ENCODE data around the gene B3GNT8.
"Not testable (repeated sequence)": the region's sequence is repeated elsewhere in the genome, so short reads cannot be mapped to it uniquely, and the experiment has no call there.

The B3GNT8 gene

DNA sequence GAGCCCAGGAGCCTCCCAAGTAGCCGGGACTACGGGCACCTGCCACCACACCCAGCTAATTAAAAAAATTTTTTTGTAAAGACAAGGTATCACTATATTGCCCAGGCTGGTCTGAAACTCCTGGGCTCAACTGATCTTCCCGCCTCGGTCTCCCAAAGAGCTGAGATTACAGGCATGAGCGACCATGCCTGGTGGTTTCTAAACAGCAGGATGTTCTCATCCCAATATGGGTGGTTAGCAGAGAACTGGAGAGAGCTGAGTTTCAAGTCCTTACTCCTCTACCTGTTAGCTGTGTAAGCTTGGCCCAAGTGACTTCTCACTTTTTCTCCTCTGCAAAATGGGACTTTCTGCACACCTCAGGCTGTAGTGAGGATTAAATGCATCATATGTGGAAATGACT, 42.8 kb downstream of the B3GNT8 start:
- no peak for DNase-seq

DNA sequence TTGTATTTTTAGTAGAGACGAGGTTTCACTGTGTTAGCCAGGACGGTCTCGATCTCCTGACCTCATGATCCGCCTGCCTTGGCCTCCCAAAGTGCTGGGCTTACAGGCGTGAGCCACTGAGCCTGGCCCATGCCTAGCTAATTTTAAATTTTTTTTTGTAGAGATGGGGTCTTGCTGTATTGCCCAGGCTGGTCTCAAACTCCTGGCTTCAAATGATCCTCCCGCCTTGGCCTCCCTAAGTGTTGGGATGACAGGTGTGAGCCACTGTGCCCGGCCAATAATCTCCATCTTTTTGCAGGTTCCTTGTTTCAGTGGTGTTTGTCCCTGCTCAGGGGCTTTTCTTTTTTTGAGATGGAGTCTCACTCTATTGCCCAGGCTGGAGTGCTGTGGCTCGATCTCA, 45.6 kb downstream of the B3GNT8 start:
- not testable (repeated sequence) for DNase-seq

DNA sequence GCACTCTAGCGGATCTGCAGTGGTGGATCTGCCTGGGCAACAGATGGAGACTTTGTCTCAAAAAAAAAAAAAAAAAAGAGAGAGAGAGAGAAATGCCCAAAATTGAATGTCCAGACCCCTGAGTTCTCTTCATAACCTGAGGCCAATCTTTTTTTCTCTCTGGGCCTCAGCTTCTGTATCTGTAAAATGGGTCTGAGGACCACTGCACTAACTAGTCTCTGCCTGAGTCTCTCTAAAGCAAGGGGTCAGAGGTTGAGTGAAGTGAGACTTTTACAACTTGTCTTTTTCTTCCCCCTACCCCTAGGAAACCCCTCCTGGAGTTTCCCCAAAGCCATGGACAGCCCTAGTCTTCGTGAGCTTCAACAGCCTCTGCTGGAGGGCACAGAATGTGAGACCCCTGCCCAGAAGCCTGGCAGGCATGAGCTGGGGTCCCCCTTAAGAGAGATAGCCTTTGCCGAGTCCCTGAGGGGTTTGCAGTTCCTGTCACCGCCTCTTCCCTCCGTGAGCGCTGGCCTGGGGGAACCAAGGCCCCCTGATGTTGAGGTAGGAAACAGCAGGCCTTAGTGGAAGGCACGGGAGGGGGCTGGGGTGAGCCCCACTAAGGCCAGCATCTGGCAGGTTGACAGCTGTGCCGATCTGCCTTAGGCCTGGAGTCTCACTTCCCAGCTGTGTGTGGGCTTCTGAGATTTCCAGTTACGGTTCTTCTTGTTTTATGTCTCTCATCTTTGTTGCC, 49.0 kb downstream of the B3GNT8 start:
- DNase-seq: peak; percentile 88

DNA sequence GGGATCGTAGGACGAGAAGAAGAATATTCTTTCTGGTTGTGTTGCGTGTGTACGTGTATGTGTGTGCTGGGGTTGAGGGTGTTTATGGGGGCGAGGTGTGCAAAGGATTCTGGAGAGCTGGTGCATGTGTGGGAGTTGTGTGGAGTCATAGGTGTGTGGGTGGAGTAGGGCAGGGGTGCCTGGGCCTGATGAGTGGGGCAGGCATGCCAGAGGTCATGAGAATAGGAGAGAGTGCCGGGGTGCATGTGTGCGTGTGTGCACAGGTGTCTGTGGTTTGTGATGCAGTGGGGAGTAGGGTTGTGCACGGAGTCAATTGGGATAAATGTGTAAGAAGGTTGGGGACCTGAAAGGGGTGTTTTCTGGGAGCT, 50.2 kb downstream of the B3GNT8 start:
- no peak for DNase-seq

DNA sequence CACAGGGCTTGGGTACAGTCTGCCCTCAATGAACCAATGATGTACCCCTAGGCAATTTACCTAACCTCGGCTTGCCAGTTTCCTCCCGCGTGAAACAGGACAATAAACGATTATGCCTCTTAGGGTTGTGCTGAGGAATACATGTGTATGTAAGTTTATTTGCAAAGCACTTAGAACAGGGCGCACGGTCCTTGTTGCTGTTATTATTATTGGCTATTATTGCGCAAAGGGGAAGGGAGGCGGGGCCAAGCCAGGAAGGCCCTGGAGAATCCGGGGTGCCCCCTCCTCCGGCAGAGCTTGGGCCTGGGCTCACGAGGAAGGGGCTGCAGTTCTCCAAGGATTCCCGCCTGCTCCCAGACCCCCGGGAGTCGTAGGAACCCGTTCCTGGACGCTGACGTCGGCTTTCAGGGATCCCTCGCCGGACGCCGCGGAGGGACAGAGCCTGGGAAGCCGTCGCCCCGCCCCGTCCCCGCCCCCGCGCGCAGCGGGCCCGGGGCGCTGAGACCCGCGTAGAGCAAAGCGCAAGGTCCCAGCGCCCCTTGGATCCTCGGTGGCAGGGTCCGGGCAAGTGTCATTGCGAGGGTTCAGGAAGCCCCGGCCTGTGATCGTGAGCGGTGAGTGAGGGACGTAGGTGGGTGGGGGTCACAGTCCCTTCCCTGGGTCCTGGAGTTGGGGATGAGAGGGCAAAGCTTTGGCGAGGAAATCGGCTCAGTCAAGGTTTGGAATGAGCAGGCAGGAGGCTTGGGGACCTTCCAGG, 50.8 kb downstream of the B3GNT8 start, which contains the start of gene TMEM91:
TMEM91 (plus strand) TSS at position 293 of the 757 bp plus-strand sequence. CDS start 1,777 bp downstream, outside the sequence.
- peak; percentile 57 for DNase-seq

Data from NCI-H82 (cell line).